Tibial artery (tissue), 4 donors: ENCODE measurements around the gene LCLAT1.

Experiments used
- DNase-seq, 2 donors: peaks; one replicate each; pipeline ENCODE4 v3.0.0-alpha.2; 2019
- H3K27ac ChIP-seq, 2 donors: fragments of 200-600 bp; sonication (generic) in 1 of 2; 1 replicate in 1 of 2; 2 replicates in 1 of 2; pipeline ENCODE4 v1.5.1; 2018 to 2019; ENCODE audit warnings: mild to moderate bottlenecking in 1 of 2
- H3K27me3 ChIP-seq, 2 donors: fragments of 200-600 bp; sonication (generic) in 1 of 2; one replicate each; pipeline versions ENCODE4 v1.5.1 to v1.6.0; 2016 to 2019
- H3K36me3 ChIP-seq, 3 donors: fragments of 200-600 bp; sonication (generic) in 2 of 3; one replicate each; pipeline ENCODE4 v1.5.1; 2016 to 2019; ENCODE audit warnings: mild to moderate bottlenecking in 2 of 3
- H3K4me1 ChIP-seq, 4 donors: fragments of 200-600 bp; sonication (generic) in 2 of 4; 1 replicate in 3 of 4; 2 replicates in 1 of 4; pipeline ENCODE4 v1.5.1; 2016 to 2019
- H3K4me3 ChIP-seq, 2 donors: fragments of 200-600 bp; sonication (generic) in 1 of 2; 1 replicate in 1 of 2; 2 replicates in 1 of 2; pipeline ENCODE4 v1.5.1; 2018 to 2019; ENCODE audit warnings: mild to moderate bottlenecking in 2 of 2
- H3K9me3 ChIP-seq, 3 donors: fragments of 200-600 bp; sonication (generic) in 1 of 3; one replicate each; pipeline ENCODE4 v1.5.1; 2016 to 2019
- CTCF ChIP-seq, 2 experiments: fragments of 200-600 bp in 1 of 2; fragments of 450-650 bp in 1 of 2; IDR thresholded peaks; one replicate each; pipeline ENCODE4 v1.5.1; 2017 to 2019; ENCODE audit warnings: antibody characterized with exemption in 2 of 2, mild to moderate bottlenecking in 1 of 2, moderate library complexity in 1 of 2
- intact Hi-C: fragments of 100-400 bp; cut with DNase I; formaldehyde crosslinking; loops from one replicate; pipeline ENCODE4 v1.15.0; 2023; ENCODE audit warnings: low total_unique reads

The LCLAT1 gene

GRCh38 chr2:30548386-30548785, 101.3 kb downstream of the LCLAT1 start:
- Histone ChIP-seq H3K9me3 (peaks cover 0 to 5% (median 0%) of the 10 kb centered on the region in 3 donors), H3K36me3 (no peaks in the 10 kb centered on the region), H3K27me3 (no peaks in the 10 kb centered on the region), H3K27ac (no peak overlapping the region), H3K4me3 (no peak overlapping the region), H3K4me1 (peaks cover 0 to 32% (median 3%) of the 10 kb centered on the region in 4 donors)
- intact Hi-C loops, result no loop called here
- no peak for TF ChIP-seq CTCF (IDR thresholded peaks at IDR 0.05)
- no peak for DNase-seq

GRCh38 chr2:30549096-30549495, 102.0 kb downstream of the LCLAT1 start:
- no peak for DNase-seq
- H3K4me3 ChIP-seq, result no peak overlapping the region
- no peak overlapping the region for H3K27ac ChIP-seq
- H3K36me3 ChIP-seq, result no peaks in the 10 kb centered on the region
- H3K27me3 ChIP-seq, result no peaks in the 10 kb centered on the region
- peaks cover 0 to 31% (median 3%) of the 10 kb centered on the region in 4 donors for H3K4me1 ChIP-seq
- TF ChIP-seq CTCF (IDR thresholded peaks at IDR 0.05), result no peak
- peaks cover 0 to 5% (median 0%) of the 10 kb centered on the region in 3 donors for H3K9me3 ChIP-seq
- intact Hi-C loops, result no loop called here

- intact Hi-C loops, result no loop called here
Measured at GRCh38 chr2:30559544-30560275, 112.7 kb downstream of the LCLAT1 start.

GRCh38 chr2:30561349-30561748, 114.3 kb downstream of the LCLAT1 start:
- intact Hi-C loops, result no loop called here
- no peaks in the 10 kb centered on the region for H3K9me3 ChIP-seq
- no peak for DNase-seq
- peaks cover 0 to 12% (median 0%) of the 10 kb centered on the region in 4 donors for H3K4me1 ChIP-seq
- TF ChIP-seq CTCF (IDR thresholded peaks at IDR 0.05), result no peak
- no peaks in the 10 kb centered on the region for H3K27me3 ChIP-seq
- H3K36me3 ChIP-seq, result no peaks in the 10 kb centered on the region
- no peak overlapping the region for H3K4me3 ChIP-seq
- no peak overlapping the region for H3K27ac ChIP-seq

More at GRCh38 chr2:30559544-30560275, 112.7 kb downstream of the LCLAT1 start:
- Histone ChIP-seq H3K36me3 (no peaks in the 10 kb centered on the region), H3K27me3 (no peaks in the 10 kb centered on the region), H3K4me1 (no peaks in the 10 kb centered on the region), H3K27ac (no peak overlapping the region), H3K9me3 (no peaks in the 10 kb centered on the region), H3K4me3 (no peak overlapping the region)
- no peak for TF ChIP-seq CTCF (IDR thresholded peaks at IDR 0.05)
- no peak for DNase-seq

GRCh38 chr2:30565851-30566358, 118.9 kb downstream of the LCLAT1 start:
- Histone ChIP-seq H3K36me3 (no peaks in the 10 kb centered on the region), H3K27me3 (no peaks in the 10 kb centered on the region), H3K27ac (peak overlapping the region; percentile 78 to 81), H3K4me1 (peaks cover 0 to 29% (median 2%) of the 10 kb centered on the region in 4 donors), H3K4me3 (peak overlapping the region; percentile 2 to 3), H3K9me3 (no peaks in the 10 kb centered on the region)
- peak in 1 of 2 donors; percentile 66 for DNase-seq
- TF ChIP-seq CTCF (IDR thresholded peaks at IDR 0.05), result no peak
- intact Hi-C loops, result no loop called here
